HG03175 (cell line): ENCODE results near the gene SLC45A1.

Experiments
- ATAC-seq: cut with Tn5 transposase; IDR thresholded peaks from one replicate; pipeline ENCODE4 v1.9.1; 2021; ENCODE audit warnings: mild to moderate bottlenecking, moderate library complexity; ENCODE audit not compliant: unreplicated experiment

The SLC45A1 gene

DNA sequence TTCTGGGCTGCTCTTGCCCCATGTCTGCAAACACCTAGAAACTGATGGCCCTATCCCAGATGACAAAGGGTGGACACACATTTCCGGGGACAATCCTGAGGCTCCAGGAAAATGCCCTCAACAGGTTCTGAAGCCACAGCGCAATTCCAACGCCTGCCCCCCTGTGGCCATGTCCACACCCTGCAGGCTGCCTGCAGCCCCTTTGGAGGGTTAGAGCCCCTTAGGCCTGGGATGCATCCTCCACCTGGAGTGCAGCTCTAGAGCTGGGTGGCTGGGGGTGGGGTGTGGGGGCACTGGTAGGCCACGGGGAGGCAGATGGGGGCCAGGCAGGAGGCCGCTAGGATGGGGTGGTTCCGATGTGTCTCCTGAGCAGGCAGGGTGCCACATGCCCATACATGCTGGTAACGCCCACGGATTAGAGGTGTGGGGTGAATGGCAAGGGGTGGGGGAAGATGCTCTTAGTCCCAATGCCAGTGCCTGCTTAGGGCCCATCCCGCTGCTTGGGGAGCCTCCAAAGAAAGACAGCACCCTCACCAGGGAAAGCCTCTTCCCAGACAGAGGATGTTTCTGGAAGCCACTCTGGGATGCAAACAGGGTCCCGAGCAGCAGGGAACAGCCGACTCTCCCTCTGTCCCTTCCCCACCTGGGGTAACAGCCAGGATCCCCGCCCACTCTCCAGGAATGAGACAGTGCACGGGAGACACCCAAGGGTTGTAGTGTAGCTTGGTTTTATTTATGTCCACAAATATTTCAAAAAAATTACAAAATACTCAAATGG is 34.0 kb downstream of the SLC45A1 start:
- ATAC-seq = no peak

DNA sequence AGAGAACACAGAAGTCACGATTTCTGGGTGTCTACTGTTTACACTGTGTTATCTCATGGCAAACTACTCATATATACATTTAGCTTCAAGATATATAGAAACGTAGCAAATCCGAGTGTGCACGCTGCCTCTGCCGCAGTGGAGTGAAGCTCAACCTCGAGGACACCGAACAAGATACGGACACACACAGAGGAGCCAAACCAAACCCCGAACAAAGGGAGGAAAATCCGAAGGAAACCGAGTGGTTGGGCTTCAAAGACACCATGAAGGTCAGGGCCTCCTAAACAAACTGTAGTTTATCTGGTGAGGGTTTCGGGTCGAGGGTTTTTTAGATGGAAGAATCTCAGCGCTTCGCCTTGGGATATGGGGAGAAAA is 34.5 kb downstream of the SLC45A1 start:
- ATAC-seq = no peak

DNA sequence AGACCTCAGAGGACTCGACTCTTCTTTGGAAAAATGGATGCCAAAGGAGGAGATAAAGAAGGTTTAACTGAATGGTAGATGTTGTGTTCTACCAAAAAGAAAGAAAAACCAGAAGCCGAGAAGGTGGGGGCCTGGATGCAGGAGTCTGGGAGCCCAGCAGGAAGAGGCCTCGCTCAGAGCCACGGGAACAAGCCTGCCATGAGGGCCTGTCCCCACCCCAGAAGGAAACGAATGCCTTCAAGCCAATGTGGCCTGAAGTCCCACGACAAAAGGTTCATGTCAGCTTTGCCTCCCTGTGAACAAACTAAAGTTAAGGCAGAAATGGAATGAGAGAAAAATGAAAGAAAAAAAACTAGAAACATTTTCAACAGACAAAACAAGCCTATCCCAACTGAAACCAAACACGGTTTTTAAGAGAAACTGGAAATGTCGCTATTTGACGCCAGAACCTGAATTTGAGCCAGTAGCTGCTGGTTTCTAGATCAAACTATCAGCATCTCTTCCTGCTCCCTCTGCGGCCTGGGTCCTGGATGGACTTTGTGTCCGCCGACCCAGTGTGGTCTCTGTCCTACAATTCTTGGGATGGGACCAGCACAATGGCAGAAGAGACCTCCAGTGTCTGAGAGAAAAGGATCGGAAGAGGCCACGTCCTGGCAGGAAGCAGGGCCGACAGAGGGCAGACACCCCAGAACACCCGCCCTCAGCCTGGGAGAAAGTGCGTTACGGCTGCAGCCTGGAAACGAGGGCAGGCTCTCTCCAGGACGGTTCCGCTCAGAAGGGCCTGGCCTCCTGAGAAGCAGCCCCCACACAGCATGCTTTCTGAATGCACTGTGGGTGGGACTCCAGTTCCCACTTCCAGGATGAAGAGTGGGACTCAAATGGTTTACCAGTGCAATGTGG is 35.2 kb downstream of the SLC45A1 start:
- ATAC-seq = no peak

DNA sequence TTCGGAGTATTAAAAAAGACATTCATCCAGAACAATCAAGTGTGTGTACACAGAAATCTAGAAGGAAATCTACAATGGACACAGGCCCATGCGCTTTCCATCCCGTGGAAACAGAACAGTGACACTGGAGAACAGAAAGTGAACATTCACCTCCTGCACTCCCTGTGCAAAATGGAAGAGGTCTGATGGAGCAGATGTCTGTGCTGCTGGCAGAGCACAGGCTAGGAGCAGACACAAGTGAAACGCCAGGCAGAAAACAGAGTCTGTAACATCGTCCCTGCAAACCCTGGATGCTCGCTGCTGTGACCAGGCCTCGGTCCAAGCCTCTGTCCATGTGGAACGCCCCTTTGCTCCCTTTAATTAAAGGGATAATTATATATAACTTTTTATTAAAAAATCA is 36.1 kb downstream of the SLC45A1 start:
- ATAC-seq = no peak

DNA sequence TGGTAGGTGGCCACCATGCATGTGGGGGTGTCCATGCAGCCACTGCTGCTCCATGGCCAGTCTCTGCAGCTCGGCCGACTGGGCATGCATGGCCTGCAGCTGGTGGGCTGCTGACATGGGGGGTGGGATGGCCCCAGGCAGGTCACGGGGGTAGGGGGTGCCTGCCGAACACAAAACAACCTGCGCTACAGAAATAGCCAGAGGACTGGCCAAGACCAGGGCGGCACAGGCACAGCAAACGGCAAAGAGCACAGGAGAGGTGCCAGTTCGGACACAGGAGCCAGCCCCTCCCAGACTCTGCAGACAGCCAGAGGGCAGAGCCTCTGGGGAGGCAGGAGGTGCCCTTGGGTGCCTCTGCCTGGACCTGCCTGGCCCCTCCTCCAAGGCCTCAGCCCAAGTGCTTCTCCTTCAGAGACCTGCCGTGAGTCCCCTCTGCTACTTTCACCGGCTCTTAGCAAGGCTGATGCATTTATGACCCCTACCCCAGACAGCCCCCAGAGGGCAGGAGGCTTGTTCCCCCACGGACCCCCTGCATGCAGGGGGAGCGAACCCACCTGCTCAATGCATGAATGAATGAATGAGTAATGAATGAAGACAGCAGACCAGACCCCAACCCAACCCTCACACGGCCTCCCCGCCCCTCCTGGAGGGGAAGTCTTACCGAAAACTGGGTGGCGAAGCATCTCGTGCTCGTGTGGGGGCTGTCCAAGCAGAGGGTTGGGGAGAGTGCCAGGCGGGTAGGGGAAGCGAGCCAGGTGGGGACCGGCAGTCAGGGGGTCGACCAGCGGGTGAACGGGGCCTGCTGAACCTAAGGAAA is 37.7 kb downstream of the SLC45A1 start:
- no peak for ATAC-seq

DNA sequence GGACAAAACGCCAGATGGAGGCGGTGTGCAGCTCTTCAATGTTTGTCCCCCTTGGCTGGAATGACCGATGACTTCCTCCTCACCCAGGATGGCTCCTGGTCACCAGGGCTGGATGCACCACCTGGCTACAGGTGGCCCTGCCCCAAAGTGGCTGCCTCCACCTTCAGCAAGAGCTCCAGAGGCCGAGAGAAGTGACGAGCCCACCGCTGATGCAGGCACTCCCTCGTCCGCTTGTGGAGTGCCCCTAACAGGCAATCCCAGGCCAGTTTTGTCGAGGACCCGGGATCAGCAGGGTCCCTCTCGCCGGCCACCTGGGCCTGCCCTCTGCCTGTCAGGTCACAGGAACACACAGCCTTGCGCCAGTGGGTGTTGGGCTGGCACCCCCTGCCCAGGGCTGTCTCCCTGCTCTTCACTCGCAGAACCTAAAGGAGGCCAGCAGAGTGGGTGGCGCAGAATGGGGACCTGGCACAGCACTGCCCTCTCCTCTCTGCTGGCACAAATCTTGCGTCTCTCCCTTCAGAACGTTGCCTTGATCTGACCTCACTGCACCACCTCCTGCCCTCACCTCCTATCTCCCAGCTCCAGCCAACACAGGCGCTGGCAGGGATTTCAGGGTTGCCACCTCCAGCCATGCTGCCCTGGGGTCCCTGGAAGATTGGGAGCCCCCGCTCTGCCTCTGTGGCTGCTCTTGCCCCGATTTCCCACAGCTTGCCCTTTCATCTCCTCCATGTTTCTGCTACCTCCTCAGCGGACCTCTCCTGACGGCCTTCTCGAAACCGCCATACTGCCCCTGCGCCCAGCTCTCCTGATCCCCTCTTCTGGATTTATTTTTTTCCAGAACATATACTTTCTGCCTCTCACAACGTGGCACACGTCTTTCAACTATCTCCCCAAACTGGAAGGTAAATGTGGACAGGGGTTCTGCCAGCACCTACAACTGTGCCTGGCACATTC is 38.6 kb downstream of the SLC45A1 start:
- ATAC-seq = no peak

DNA sequence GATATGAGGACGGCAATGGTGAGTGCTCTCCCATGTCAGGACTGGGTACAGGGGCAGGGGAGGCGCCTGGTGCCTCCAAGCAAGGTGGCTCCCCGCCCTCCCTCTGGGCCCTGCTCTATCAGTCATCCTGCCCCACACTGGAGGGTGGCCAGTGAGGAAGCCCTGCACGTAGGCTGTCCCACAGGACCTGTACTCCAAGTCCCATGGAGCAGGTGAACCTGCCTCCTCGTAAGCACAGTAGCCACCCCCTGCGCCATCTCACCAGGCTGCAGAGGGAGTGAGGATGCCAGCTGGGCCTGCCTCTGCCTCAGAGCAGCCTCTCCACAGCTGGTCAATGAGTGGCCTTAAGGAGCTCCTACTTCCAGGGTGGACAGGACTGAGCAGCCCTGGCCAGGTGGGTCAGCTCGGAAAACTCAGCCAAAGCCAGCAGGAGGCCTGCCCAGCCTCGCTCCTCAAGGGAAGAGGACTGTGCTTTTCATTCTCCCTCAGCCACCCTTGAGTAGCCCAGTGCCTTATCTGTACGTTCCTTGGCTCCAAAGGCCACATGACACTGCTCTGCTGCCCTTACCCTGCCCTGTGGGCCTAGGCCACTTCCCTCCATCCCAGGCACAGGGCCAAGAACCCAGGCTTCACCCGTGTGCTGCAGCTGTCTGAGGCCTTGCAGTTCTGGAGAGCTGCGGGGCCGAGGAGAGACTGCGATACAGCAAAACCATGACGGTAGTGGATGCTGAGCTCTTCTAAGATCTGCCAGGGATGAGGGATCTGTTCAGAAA is 39.6 kb downstream of the SLC45A1 start:
- no peak for ATAC-seq

DNA sequence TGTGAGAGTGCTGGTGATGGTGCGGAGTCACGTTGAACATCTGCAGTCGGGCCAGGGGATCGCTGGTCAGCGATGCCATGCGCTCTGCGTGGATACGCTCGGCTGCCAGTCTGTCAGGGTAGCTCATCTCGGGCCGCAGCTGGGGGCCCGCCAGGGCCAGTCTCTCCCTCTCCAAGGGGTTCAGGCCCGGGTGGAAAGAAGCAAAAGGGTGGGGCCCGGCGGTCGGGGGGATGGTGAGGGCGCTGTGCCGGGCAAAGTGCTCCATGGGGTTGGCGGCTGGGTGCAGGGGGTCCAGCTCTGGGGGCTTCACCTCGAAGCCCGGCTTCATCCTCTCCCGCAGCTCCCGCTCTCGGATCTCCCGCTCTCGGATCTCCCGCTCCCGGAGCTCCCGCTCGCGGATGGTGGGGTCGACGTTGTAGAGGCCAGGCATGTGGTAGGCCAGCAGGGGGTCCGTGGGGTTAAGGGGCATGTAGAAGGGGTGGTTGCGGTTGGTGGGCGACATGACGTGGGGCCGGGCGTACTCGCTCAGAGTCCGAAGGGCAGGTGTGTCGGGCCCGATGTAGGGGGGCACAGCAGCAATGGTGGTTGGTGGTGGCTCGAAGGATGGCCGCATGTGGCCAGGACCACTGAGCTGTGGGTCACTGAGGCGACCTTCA is 40.5 kb downstream of the SLC45A1 start:
- ATAC-seq = no peak

DNA sequence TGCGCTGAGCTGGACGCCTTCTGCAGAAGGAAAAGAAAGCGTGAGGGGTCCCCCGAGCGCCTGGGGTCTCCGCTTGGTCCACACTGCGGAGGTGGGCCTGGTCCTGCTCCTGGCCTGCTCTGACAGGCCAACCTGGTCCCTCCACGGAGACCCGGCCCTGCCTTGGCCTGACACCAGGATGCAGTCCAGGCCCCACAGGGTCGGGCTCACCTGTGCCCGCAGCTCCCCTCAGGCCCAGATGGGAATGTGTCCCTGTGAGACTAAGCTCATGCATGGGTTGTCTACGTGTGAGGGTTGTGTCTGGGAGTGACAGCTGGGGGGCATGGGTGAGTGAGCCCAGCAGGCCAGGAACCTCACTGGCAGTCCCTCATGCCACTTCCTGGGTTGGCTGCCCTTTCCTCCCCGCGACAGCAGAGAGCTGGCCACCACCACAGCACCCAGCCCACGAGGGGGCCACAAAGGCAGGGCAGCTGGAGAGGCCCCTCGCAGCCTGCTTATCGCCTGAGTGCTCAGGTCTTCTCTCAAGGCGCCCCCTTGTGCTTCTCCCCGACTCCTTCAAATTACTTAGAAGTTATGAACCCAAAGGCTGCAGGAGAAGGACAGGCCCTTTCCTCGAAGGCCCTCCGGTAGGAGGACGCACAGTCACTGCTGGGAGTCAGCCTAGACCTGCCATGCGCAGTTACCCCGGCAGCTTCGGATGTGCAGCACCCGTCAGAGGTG is 41.1 kb downstream of the SLC45A1 start:
- ATAC-seq = no peak

DNA sequence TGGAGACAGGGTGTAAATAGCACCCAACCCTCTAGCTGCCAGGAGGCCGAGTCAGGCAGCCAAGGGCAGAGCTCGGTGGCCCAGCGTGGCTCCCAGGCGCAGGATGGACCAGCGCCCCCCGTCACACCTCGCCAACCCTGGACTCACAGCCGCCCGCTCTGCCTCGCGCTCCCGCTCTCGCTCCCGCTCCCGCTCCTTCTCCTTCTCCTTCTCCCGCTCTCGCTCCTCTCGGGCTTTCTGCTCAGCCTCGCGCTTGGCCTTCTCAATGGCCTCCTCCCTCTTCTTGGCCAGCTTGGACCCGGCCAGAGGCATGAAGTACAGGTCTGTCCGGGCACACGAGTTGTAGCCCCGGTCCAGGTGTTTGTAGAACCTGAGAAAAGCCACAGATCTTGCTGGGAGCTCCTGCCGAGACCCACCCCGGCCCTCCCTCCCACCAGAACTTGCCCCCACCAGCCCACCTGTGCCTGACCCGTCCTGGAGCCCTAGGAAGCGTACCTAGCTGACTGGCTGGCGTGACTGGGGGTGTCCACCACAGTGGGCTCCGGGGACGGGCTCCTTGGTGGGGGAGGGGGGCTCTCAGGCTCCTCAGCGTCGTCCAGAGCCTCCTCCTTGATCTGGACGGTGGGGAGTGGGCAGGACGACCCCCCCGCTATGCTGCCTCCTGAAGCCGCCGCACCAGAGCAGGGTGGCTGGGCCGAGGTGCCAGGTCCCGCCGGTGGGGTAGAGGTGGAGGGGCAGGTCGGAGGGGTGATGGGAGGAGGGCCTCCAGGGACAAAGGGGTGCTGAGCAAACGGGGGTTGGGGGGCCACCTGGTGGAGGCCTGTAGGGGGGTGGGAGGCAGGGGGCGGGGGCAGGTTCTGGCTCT is 41.9 kb downstream of the SLC45A1 start:
- ATAC-seq = no peak

DNA sequence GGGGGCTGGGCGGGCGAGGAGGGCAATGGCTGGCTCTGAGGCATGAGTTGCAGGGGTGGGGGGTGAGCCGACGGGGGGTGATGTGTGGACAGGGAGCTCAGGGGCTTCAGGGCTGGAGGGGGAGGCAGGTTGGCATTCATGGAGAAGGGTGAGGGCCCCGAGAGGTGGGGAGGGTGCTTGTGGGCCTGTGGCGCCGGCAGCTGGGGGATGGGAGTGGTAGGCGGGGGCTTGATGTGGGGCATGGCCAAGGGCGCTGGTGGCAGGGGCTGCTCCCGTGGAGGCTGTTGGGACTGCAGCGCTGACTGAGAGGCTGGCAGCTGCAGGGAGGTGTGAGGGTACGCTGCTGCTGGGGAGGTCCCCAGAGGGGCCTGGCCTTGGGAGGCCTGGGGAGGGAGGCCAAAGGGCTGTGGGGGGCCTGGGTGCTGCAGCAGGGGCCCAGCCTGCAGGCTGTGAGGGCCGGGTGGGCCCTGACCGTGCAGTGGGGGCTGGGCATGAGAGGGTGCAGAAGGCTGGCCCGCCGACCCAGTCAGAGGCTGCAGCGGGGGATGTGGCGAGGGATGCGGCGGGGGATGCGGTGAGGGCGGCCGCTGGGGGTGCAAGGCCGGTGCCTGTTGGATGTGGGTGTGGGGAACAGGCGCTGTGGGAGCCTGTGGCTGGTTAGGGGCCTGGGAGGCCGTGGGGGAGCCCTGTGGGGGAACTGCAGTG is 42.7 kb downstream of the SLC45A1 start:
- ATAC-seq = no peak

DNA sequence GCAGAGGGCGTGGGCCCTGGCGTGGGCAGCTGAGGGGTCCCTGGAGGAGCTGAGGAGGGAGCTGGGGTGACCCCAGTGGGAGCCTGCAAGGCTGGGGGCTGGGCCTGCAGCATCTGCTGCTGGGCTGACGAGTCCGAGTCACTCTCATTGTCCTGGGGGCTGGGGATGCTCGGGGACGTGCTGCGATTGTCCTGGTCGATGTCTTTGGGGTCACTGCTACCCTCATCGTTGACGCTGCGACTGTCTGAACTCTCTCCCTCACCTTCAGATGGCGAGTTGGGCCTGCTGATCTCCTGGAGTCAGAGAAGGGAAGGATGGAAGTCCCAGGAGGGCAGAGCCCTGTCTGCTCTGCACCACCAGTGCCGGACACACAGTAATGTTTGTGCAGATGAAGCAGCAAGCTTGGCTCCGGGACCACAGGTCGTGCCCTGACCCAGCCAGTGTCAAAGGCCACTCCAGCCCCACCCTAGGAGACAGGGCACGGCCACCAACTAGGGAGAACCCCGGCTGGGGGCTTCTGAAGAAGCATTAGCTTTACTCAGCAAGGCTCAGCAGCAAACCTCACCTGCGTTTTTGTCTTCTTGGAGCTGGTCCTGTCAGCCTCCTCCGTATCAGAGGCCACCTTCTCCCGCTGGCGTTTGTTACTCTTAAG is 43.4 kb downstream of the SLC45A1 start:
- ATAC-seq = no peak

DNA sequence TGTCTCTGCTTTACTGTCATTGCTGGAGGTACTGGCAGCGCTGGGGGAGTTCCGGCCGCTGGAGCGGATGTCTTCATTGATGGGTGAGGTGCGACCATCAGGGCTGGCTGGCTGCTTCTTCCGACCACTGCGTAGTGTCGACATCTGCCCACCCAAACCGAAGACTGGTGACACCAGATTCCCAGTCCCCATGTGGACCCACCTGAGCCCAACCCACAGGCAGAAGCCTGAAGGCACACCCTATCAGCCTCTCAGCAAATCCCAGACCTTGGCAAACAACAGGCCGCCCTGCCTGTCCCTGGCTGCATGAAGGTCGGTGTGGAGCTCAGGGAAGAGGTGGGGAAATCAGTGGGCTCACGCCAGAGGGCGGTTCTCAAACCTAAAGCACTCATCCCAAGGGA is 44.8 kb downstream of the SLC45A1 start:
- no peak for ATAC-seq

DNA sequence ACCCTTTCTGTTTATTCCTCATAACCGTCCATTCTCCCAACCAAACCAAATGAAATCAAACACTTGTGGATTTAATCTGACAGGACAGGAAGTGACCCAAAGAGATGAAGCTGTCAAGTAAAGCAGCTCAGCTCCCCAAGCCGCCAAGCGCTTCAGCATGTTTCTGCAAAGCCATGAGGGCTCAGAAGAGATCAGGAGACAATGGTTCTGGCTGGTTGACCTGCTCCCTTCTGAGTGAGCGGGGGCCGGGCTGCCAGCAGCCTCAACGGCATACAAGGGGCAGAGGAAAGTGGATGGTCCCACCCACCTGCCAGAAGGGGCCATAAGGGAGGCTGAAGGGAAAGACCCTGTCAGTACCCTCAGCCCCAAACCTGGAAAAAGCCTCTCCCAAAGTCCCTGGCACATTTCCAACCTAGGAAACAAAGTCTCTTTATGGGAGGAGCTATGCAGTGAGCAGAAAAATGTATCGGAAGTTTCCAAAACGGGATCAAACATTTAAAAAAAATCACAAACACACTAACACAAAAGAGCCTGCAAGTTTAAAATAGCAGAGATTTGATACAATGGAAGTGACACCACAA is 45.4 kb downstream of the SLC45A1 start:
- no peak for ATAC-seq

DNA sequence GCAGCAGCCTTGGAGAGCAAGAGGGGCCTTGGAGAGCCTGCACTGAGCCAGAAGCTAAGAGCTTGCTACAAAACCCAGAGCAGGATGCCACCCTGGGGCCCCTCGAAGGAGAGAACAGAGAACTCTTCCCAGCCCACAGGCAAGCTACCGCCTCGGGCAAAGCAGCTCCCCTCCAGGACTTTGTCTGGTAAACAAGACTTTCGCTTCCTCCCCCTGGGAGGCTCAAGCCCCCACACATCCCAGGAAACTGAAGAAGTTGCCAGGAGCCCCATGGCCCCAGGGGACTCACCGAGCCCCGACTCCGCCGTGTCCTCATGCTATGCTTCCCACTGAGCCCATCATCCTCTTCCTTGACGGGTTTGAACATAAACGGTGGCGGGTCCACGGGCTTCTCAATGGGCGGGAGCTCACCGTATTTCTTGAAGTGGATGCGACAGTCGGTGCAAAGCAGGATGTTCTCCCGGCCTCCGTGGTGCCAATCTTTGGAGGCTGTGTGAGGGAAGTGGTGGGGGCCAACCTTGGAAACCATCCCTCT is 45.9 kb downstream of the SLC45A1 start:
- no peak for ATAC-seq
